GM11168 (cell line): ENCODE results near the gene KCNJ12.

Source experiments
- in situ Hi-C: fragments of 300-500 bp; cut with MboI; formaldehyde crosslinking; loops from one replicate; pipeline ENCODE4 v1.12.0; 2022; ENCODE audit warnings: low sequenced_read_pairs; ENCODE audit not compliant: unreplicated experiment

KCNJ12 gene

GRCh38 chr17:21363776-21364642 lies 12.1 kb upstream of the KCNJ12 start:
- in situ Hi-C loops: no loop called here

GRCh38 chr17:21365016-21365415 lies 11.1 kb upstream of the KCNJ12 start:
- in situ Hi-C loops: no loop called here

- in situ Hi-C loops: no loop called here
Observed at GRCh38 chr17:21368545-21369246, 7.5 kb upstream of the KCNJ12 start.

- in situ Hi-C loops: no loop called here
Observed at GRCh38 chr17:21369395-21369794, 6.8 kb upstream of the KCNJ12 start.

- in situ Hi-C loops: no loop called here
Observed at GRCh38 chr17:21370430-21370829, 5.7 kb upstream of the KCNJ12 start.

- in situ Hi-C loops: no loop called here
Observed at GRCh38 chr17:21371511-21372081, 4.6 kb upstream of the KCNJ12 start.

GRCh38 chr17:21372256-21372954 lies 3.8 kb upstream of the KCNJ12 start:
- in situ Hi-C loops: no loop called here

- in situ Hi-C loops: no loop called here
Observed at GRCh38 chr17:21373036-21373435, 3.1 kb upstream of the KCNJ12 start.

GRCh38 chr17:21373696-21374440 lies 2.3 kb upstream of the KCNJ12 start:
- in situ Hi-C loops: no loop called here

- in situ Hi-C loops: no loop called here
Observed at GRCh38 chr17:21374441-21375161, 1.6 kb upstream of the KCNJ12 start.

- in situ Hi-C loops: no loop called here
Observed at GRCh38 chr17:21375162-21375560, 996 bp upstream of the KCNJ12 start.

GRCh38 chr17:21375757-21376080 lies 438 bp upstream of the KCNJ12 start:
- in situ Hi-C loops: no loop called here

GRCh38 chr17:21376759-21377690 lies 868 bp downstream of the KCNJ12 start:
- in situ Hi-C loops: no loop called here

- in situ Hi-C loops: no loop called here
Observed at GRCh38 chr17:21377705-21378396, 1.7 kb downstream of the KCNJ12 start.

- in situ Hi-C loops: no loop called here
Observed at GRCh38 chr17:21378553-21378952, 2.4 kb downstream of the KCNJ12 start.

GRCh38 chr17:21379080-21379711 lies 3.0 kb downstream of the KCNJ12 start:
- in situ Hi-C loops: no loop called here

- in situ Hi-C loops: no loop called here
Observed at GRCh38 chr17:21380659-21381058, 4.5 kb downstream of the KCNJ12 start.
